ENCODE data around the gene AGMO. TPM values are rescaled to one million over a fixed set of nuclear protein-coding genes. Genes with fewer than 3 reads are reported as not detected.

AGMO gene
- total RNA-seq, 1 donor from 2014 or later = not detected

DNA sequence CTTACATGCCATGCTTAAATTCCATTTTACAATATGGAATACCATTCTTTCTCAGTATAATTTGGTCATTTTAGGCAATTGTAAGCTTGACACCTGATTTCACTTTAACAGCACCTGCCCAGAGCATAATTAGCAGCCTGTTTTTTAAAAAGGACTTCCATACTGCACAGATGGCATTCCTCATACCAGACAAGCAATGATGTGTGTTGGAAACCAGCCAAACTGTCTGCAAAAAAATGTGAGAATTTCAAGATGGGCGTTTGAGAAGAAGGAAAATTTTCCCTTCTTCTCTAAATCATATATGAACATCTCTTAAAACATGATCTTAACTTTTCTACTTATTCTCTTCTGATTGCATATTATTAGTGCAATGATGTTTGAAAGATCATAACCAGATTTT, 40.4 kb upstream of the AGMO start:
- TF ChIP-seq, protein P1, sequence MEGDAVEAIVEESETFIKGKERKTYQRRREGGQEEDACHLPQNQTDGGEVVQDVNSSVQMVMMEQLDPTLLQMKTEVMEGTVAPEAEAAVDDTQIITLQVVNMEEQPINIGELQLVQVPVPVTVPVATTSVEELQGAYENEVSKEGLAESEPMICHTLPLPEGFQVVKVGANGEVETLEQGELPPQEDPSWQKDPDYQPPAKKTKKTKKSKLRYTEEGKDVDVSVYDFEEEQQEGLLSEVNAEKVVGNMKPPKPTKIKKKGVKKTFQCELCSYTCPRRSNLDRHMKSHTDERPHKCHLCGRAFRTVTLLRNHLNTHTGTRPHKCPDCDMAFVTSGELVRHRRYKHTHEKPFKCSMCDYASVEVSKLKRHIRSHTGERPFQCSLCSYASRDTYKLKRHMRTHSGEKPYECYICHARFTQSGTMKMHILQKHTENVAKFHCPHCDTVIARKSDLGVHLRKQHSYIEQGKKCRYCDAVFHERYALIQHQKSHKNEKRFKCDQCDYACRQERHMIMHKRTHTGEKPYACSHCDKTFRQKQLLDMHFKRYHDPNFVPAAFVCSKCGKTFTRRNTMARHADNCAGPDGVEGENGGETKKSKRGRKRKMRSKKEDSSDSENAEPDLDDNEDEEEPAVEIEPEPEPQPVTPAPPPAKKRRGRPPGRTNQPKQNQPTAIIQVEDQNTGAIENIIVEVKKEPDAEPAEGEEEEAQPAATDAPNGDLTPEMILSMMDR (conservative IDR thresholded peaks at IDR 0.05; ENCODE audit: low read depth, low read length) = no peak
- no peak for DNase-seq (ENCODE audit: low read depth)
- H3K4me3 ChIP-seq (ENCODE audit: low read depth, low read length) = no peak overlapping the region

DNA sequence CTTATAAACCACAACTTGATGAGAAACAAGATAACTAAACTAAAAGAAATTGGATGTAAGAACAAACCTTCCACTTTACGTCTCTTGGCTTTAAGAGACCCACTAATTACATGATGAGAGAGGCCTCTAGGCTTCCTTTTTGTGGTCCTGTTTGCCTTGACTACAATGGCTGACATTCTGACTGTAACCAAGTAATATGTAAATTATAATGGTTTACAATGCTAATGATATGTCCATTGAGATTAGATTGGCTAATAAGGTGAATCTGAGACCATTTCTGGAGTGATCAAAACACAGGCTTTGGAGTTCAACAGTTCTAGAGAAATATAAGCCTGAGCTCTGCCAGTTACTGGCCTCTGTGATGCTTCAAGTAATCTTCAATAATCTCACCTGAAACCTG, 39.4 kb upstream of the AGMO start:
- H3K4me3 ChIP-seq (ENCODE audit: low read depth, low read length) = no peak overlapping the region
- no peak for DNase-seq (ENCODE audit: low read depth)
- TF ChIP-seq, protein P1 (conservative IDR thresholded peaks at IDR 0.05; ENCODE audit: low read depth, low read length) = no peak

DNA sequence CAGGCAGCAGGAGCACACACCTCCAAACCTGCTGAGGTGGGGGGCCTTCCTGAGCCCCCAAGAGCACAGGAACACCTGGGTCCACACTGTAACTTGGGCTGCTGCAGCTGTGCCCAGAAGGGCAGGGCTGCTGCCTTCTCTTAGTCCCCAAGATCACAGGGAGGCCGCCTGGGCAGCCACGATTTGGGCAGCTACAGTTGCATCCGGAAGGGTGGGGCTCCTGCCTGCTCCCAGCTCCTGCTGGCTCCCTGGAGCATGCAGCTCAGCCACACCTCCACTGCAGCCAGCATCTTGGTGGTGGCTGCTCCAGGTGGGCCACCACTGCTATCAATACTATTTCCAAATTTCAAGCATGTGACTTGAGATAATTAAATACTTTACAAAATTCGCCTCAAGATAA, 38.5 kb upstream of the AGMO start:
- H3K4me3 ChIP-seq (ENCODE audit: low read depth, low read length) = no peak overlapping the region
- DNase-seq (ENCODE audit: low read depth) = no peak
- TF ChIP-seq, protein P1 (conservative IDR thresholded peaks at IDR 0.05; ENCODE audit: low read depth, low read length) = no peak

DNA sequence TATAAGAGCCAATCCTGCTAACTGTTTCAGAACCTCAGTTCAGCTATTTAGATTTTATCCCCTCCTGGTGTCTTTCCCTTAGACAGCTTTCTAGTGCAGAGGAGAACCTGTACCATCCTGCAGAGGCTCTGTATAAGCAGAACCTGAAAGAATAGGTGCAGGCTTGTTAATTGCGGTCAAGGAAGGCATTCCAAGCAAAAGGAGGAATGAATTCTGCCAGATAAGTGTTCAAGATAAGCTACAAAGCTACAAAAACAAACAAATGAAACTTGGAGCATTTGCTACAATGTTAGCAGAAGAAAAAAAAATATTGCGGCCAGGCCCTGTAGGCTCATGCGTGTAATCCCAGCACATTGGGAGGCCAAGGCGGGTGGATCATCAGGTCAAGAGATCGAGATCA, 32.6 kb upstream of the AGMO start:
- TF ChIP-seq, protein P1 (conservative IDR thresholded peaks at IDR 0.05; ENCODE audit: low read depth, low read length) = no peak
- DNase-seq (ENCODE audit: low read depth) = no peak
- H3K4me3 ChIP-seq (ENCODE audit: low read depth, low read length) = no peak overlapping the region

DNA sequence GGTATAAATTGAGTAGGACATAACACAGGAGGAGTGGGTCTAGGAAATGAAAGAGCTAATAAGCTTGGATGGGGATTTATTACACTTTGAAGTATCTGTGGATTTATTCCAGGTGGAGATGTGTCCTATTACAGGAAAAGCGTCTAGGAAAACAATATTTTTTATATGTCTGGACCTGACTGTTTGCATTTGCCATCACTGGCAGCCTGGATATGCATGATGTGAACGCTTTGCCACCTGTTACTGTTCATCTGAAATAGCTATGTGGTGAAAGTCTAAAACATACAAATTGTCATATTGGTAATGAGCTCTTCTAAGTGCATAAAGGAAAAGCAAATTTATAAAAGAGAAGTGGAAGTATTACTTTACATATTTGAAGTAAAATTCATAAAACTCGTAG, 31.6 kb upstream of the AGMO start:
- DNase-seq (ENCODE audit: low read depth) = no peak
- H3K4me3 ChIP-seq (ENCODE audit: low read depth, low read length) = no peak overlapping the region
- TF ChIP-seq, protein P1 (conservative IDR thresholded peaks at IDR 0.05; ENCODE audit: low read depth, low read length) = no peak

DNA sequence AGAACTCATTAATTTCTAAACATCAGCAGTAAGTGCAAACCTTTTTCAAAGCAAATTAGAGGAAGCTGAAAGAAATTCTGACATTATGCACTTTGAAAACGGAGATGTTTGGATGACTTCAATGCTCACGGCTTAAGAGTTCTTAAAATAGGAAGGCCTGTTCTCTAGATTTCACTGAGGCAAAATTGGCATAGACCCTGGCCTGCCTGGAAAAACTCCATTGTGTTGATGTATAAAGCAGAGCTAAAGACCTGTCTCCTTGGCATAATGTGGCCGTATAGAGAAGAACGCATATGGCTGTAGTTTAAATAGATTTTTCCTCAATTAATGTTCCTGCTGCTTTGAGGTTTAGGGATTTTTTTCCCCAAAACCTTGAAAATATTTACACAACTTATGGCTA, 24.5 kb upstream of the AGMO start:
- TF ChIP-seq, protein P1 (conservative IDR thresholded peaks at IDR 0.05; ENCODE audit: low read depth, low read length) = no peak
- H3K4me3 ChIP-seq (ENCODE audit: low read depth, low read length) = no peak overlapping the region
- no peak for DNase-seq (ENCODE audit: low read depth)

DNA sequence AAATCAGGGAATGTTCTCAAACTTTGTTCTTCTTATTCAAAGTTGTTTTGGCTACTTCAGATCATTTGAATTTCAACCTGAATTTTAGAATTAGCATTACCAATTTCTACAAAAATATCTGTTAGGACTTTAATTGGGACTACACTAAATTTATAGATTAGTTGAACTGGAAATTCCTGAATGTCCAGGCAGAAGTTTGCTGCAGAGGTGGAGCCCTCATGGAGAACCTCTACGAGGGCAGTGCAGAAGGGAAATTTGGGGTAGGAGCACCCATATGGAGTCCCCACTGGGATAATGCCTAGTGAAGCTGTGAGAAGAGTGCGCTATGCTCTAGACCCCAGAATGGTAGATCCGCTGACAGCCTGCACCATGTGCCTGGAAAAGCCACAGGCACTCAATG, 22.8 kb upstream of the AGMO start:
- TF ChIP-seq, protein P1 (conservative IDR thresholded peaks at IDR 0.05; ENCODE audit: low read depth, low read length) = no peak
- DNase-seq (ENCODE audit: low read depth) = no peak
- no peak overlapping the region for H3K4me3 ChIP-seq (ENCODE audit: low read depth, low read length)
